HG03039 (cell line): ENCODE results near the gene APBB1.
A peak's percentile ranks its signal among the peaks of the same experiment; 100 is the strongest.

ENCODE experiments used
- ATAC-seq: cut with Tn5 transposase; IDR thresholded peaks from one replicate; pipeline ENCODE4 v1.9.1; 2021; ENCODE audit warnings: mild to moderate bottlenecking, moderate library complexity; ENCODE audit not compliant: unreplicated experiment

APBB1 gene

DNA sequence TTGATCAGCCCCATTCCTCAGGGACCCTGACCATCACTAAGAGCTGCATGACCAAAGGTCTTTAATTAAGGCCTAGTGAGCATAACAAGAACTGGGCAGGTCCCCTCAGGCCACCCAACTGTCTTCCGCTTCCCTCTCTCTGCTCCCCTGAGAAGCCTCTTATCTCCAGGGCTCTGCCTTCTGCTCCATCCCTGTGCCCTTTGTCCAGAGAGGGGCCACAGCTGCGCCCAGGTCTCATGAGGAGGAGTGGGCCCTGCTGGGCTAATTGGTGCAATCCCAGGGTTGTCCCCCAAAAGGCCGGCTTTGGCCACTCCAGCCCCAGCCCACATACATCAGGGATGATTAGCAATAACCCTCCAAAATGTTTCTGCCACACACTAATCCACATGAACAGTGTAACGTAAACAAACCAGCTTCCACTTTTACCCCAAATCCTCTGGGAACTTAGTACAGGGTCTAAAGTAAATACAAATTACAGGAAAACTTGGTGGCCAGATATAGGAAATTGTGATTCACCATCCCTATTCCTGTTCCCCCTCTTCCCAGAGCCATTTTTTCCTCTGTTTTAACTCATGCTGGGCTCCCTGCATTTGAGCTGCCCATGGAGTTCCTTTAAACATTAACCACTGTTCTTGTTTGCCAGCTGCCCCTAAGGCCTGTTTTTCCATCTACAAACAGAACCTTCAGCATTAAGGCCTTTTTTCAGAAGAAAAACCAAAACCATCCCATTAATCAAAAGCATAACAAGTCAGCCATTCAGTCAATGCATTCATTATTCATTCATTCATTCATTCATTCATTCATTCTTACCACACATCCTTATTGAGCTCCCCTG, 64.0 kb downstream of the APBB1 start:
- ATAC-seq = no peak

DNA sequence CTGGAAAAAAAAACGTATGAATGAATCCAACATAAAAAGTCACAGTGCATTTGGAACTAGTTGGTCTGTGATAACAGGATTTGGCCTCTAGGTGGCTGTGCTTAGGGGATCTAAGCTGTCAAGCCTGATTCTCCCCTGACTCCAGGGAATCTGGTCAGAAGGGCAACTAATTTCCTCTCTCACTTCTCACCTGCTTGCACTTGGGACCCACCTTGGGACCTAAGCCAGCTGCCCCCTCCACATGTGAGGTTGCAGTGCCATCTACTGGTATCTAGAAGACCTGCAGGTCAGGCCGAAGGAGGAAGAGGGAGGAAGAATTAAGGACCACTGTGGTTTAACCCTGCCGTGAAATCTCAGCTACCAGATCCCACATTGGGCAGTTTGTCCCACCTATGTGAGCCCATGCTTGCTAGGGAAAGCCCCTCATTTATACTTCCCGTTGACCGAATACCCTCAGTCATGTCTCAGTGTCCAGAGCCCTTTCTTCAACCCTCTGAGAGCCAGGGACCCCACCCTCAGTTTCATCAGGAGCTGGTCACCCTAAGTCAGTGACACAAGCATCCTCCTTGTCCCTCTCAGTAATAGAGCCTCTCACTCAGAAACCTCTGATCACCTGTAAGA, 65.4 kb downstream of the APBB1 start:
- ATAC-seq = peak; percentile 60

DNA sequence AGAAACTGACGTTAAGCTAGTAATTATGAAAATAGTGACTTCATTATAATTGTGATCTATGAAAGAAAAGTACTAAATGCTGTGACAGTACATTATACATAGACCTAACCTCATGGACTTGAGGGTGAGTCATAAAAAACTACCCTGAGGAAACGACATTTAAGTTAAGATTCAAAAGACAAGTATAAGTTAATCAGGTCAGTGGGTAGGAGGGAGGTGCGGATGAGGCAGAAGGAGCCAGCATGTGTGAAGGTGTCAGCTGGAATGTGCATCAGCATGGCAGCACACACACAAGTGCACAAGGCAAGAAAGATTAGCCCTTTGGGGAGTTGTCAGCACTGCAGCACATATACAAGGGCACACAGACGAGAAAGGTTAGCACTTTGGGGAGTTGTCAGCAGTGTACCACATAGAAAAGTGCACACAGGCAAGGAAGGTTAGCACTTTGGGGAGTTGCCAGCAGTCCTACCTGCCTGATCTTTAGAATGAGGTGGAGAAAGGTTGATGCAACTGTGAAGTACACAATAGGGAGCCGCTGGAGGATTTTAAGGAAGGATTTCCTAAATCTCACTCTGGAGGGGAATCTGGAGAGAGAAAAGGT, 67.0 kb downstream of the APBB1 start:
- no peak for ATAC-seq

DNA sequence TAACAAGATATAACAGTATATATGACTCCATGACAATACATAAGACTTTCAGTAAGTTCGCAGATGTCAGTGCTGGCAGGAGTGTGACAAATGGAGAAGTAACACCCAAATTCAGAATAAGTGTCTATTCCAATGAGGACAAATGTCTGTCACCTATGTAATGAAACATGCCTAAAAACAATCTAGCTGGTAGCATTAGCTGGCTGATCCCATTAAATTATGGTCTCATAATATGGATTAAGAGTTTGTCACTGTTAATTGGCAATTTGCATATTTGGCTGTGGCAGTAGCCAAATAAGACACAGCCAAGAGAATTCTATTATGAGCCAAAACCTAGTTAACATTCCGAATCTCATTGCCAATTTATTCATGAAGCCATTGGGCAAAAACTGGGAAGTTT, 68.4 kb downstream of the APBB1 start:
- no peak for ATAC-seq

DNA sequence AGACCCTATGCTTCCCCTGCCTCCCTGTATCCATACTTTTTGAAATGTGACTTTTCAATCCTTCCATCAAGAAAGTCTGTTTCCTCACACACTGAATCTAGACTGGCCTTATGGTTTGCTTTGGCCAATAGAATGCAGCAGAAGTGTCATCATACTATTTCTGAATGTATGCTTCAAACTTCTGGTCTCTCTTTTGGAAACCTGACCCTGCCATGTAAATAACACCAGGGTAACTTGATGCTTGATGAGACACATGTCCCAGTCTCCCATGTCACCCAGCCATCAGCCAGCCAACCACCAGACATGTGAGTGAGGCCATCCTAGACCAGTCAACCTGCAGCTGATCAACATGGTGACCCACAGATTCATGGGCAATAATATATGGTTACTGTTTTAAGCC, 68.9 kb downstream of the APBB1 start:
- ATAC-seq = no peak

DNA sequence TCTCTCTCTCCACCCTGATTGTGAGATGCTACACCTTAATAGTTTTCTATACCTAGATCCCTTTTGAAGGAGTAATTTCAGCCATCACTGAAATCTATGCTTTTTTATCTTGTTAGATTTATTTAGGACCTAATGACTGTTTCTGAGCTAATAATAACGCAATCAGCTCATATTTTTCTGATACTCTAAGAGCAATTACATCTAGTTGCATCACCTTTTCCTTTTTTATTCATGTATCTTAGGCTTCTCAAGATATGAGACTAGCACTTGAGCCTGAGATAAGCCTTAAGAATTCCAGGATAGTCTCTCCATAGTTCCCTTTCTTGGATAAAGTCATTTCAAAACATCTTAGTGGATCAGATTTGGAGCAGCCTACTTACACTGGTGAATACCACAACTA, 73.5 kb downstream of the APBB1 start:
- ATAC-seq = no peak
